IMR-90 (cell line): ENCODE measurements around the gene RNU1-1. TPM values are rescaled to one million over a fixed set of nuclear protein-coding genes. Genes with fewer than 3 reads are reported as not detected.

Experiments
- ATAC-seq: fragments of 200-7000 bp; cut with Tn5 transposase; 2 replicates; pipeline ENCODE4 v1.9.1; 2020; ENCODE audit warnings: low read depth, mild to moderate bottlenecking, moderate library complexity
- BruUV-seq: library from RNA; stranded (reverse); fragments of 400-500 nt; replicated peaks from 2 replicates; lab custom pipeline; 2021; lab: Mats Ljungman, UMichigan
- CTCF ChIA-PET: fragments of 300-600 bp; formaldehyde crosslinking; extraction: SDS; loops from one replicate; lab custom pipeline; 2021; ENCODE audit warnings: antibody characterized with exemption; lab: Yijun Ruan, JAX
- POLR2A ChIA-PET: fragments of 300-600 bp; sonication (Branson Sonifier 250); formaldehyde crosslinking; loops from one replicate; lab custom pipeline; 2022; ENCODE audit warnings: antibody characterized with exemption; ENCODE audit not compliant: unreplicated experiment; lab: Charles Lee
- DNase-seq: peaks from one replicate; pipeline ENCODE4 v3.0.0; 2013
- H2AFZ ChIP-seq: replicated peaks from 2 replicates; pipeline ENCODE3; 2013; ENCODE audit warnings: low read length, mild to moderate bottlenecking; ENCODE audit not compliant: poor library complexity
- H2AK5ac ChIP-seq: 2 replicates; pipeline ENCODE4 v1.6.1; 2013; ENCODE audit warnings: low read depth, low read length, inconsistent platforms
- H2AK9ac ChIP-seq: replicated peaks from 2 replicates; pipeline ENCODE3; 2013; ENCODE audit warnings: mild to moderate bottlenecking, low read depth, low read length, moderate library complexity; ENCODE audit not compliant: poor library complexity
- H2BK120ac ChIP-seq: 2 replicates; pipeline ENCODE4 v1.6.1; 2013; ENCODE audit warnings: low read depth, low read length, inconsistent platforms
- H2BK15ac ChIP-seq: 3 replicates; pipeline ENCODE4 v1.6.1; 2013; ENCODE audit warnings: low read depth, low read length, inconsistent platforms
- H2BK20ac ChIP-seq: 2 replicates; pipeline ENCODE4 v1.6.1; 2013; ENCODE audit warnings: low read depth, mild to moderate bottlenecking, inconsistent platforms, low read length, moderate library complexity
- H2BK5ac ChIP-seq: 2 replicates; pipeline ENCODE4 v1.6.1; 2013; ENCODE audit warnings: mild to moderate bottlenecking, low read depth, low read length, inconsistent platforms; ENCODE audit not compliant: poor library complexity, severe bottlenecking
- H3K14ac ChIP-seq: replicated peaks from 2 replicates; pipeline ENCODE4 v1.6.1; 2013; ENCODE audit warnings: low read depth, low read length, inconsistent platforms
- H3K18ac ChIP-seq: 2 replicates; pipeline ENCODE4 v1.6.1; 2013; ENCODE audit warnings: low read depth, low read length, control low read depth
- H3K23ac ChIP-seq: 2 replicates; pipeline ENCODE4 v1.6.1; 2013; ENCODE audit warnings: low read depth, low read length, inconsistent platforms
- H3K27ac ChIP-seq: 2 replicates; pipeline ENCODE4 v1.5.1; 2013; ENCODE audit warnings: mild to moderate bottlenecking, control low read depth, low read length; ENCODE audit not compliant: insufficient read depth
- H3K27me3 ChIP-seq: 2 replicates; pipeline ENCODE4 v1.6.1; 2013; ENCODE audit warnings: low read length; ENCODE audit not compliant: control insufficient read depth, insufficient read depth
- H3K36me3 ChIP-seq: 2 replicates; pipeline ENCODE4 v1.6.1; 2013; ENCODE audit warnings: low read length, mixed read lengths; ENCODE audit not compliant: control insufficient read depth, insufficient read depth
- H3K4ac ChIP-seq: 2 replicates; pipeline ENCODE4 v1.6.1; 2013; ENCODE audit warnings: low read depth, low read length, inconsistent platforms
- H3K4me1 ChIP-seq: 2 replicates; pipeline ENCODE4 v1.6.1; 2013; ENCODE audit warnings: low read length, mixed read lengths; ENCODE audit not compliant: control insufficient read depth, insufficient read depth
- H3K4me2 ChIP-seq: 2 replicates; pipeline ENCODE4 v1.6.1; 2013; ENCODE audit warnings: low read depth, mild to moderate bottlenecking, control low read depth, low read length, moderate library complexity
- H3K4me3 ChIP-seq: 2 replicates; pipeline ENCODE4 v1.5.1; 2013; ENCODE audit warnings: low read depth, mild to moderate bottlenecking, control low read depth, low read length, moderate library complexity; ENCODE audit not compliant: insufficient read depth
- H3K56ac ChIP-seq: 2 replicates; pipeline ENCODE4 v1.6.1; 2013; ENCODE audit warnings: low read length, inconsistent platforms; ENCODE audit not compliant: insufficient read depth; ENCODE audit errors: extremely low read depth
- H3K79me1 ChIP-seq, 2 experiments: 2 replicates each; pipeline ENCODE4 v1.6.1; 2013; ENCODE audit warnings: low read length in 2 of 2, inconsistent platforms in 1 of 2, low read depth in 1 of 2
- H3K9ac ChIP-seq: 2 replicates; pipeline ENCODE4 v1.6.1; 2013; ENCODE audit warnings: low read depth, low read length, control low read depth
- H3K9me1 ChIP-seq: 2 replicates; pipeline ENCODE4 v1.6.1; 2013; ENCODE audit warnings: low read length, inconsistent platforms; ENCODE audit not compliant: insufficient read depth
- H3K9me3 ChIP-seq: 2 replicates; pipeline ENCODE4 v1.6.1; 2013; ENCODE audit warnings: low read length; ENCODE audit not compliant: control insufficient read depth, insufficient read depth
- H4K20me1 ChIP-seq: 2 replicates; pipeline ENCODE4 v1.6.1; 2013; ENCODE audit warnings: low read length, inconsistent platforms; ENCODE audit not compliant: insufficient read depth
- H4K5ac ChIP-seq: 2 replicates; pipeline ENCODE4 v1.6.1; 2013; ENCODE audit warnings: mild to moderate bottlenecking, low read depth, low read length, control low read depth
- H4K8ac ChIP-seq, 2 experiments: 2 replicates each; pipeline ENCODE4 v1.6.1; 2013; ENCODE audit warnings: low read depth in 2 of 2, low read length in 2 of 2, control low read depth in 1 of 2, inconsistent platforms in 1 of 2
- H4K91ac ChIP-seq: 2 replicates; pipeline ENCODE4 v1.6.1; 2013; ENCODE audit warnings: low read depth, low read length, inconsistent platforms; ENCODE audit not compliant: insufficient read depth
- BHLHE40 ChIP-seq: fragments of 150-350 bp; IDR thresholded peaks from 2 replicates; pipeline ENCODE4 v1.6.1; 2016; ENCODE audit warnings: mild to moderate bottlenecking, low read depth, low read length
- CEBPB ChIP-seq: IDR thresholded peaks from 2 replicates; pipeline ENCODE4 v1.6.1; 2012; ENCODE audit warnings: low read depth, low read length, improper control_type of control experiment
- CHD1 ChIP-seq: IDR thresholded peaks from 2 replicates; pipeline ENCODE4 v1.6.1; 2012; ENCODE audit warnings: low read depth, low read length, improper control_type of control experiment
- FOS ChIP-seq: fragments of 150-350 bp; IDR thresholded peaks from 2 replicates; pipeline ENCODE4 v1.6.1; 2016; ENCODE audit warnings: low read depth, low read length
- MAFK ChIP-seq: IDR thresholded peaks from 2 replicates; pipeline ENCODE4 v1.6.1; 2012; ENCODE audit warnings: low read depth, low read length, improper control_type of control experiment
- MAZ ChIP-seq: IDR thresholded peaks from 2 replicates; pipeline ENCODE4 v1.6.1; 2012; ENCODE audit warnings: low read depth, mild to moderate bottlenecking, low read length, improper control_type of control experiment, moderate library complexity, borderline replicate concordance
- MXI1 ChIP-seq: IDR thresholded peaks from 2 replicates; pipeline ENCODE4 v1.6.1; 2012; ENCODE audit warnings: low read depth, mild to moderate bottlenecking, low read length, moderate library complexity, borderline replicate concordance
- NFE2L2 ChIP-seq: fragments of 150-350 bp; IDR thresholded peaks from 2 replicates; pipeline ENCODE4 v1.6.1; 2016; ENCODE audit warnings: low read depth, mild to moderate bottlenecking, low read length
- POLR2A ChIP-seq: IDR thresholded peaks from 2 replicates; pipeline ENCODE4 v1.6.1; 2012; ENCODE audit warnings: mild to moderate bottlenecking, low read depth, low read length
- RAD21 ChIP-seq: IDR thresholded peaks from 2 replicates; pipeline ENCODE4 v1.6.1; 2012; ENCODE audit warnings: low read length, improper control_type of control experiment
- RCOR1 ChIP-seq: IDR thresholded peaks from 2 replicates; pipeline ENCODE4 v1.6.1; 2012; ENCODE audit warnings: mild to moderate bottlenecking, low read length, improper control_type of control experiment; ENCODE audit not compliant: insufficient replicate concordance
- RFX5 ChIP-seq: IDR thresholded peaks from 2 replicates; pipeline ENCODE4 v1.8.0; 2012; ENCODE audit warnings: low read depth, mild to moderate bottlenecking, low read length, moderate library complexity
- SMC3 ChIP-seq: fragments of 150-350 bp; IDR thresholded peaks from 2 replicates; pipeline ENCODE4 v1.6.1; 2016; ENCODE audit warnings: low read depth, mild to moderate bottlenecking, antibody characterized with exemption, low read length, moderate library complexity
- WGBS, 2 experiments: methylation state at CpG; one replicate each; pipeline versions ENCODE4 v1.1.5 to v1.1.7; 2013; ENCODE audit warnings: missing lambda C conversion rate in 2 of 2; ENCODE audit not compliant: insufficient read length in 1 of 2; ENCODE audit errors: extremely low coverage in 2 of 2; 5-methylcytosine and 5-hydroxymethylcytosine counted together
- dilution Hi-C: fragments of 300-500 bp; cut with HindIII; formaldehyde crosslinking; loops from one replicate; pipeline ENCODE4 v1.14.3; 2018; ENCODE audit warnings: low sequenced_read_pairs; ENCODE audit not compliant: unreplicated experiment
- in situ Hi-C: fragments of 300-500 bp; cut with MboI; formaldehyde crosslinking; loops from 3 replicates; pipeline ENCODE4 v1.14.3; 2019; ENCODE audit warnings: low sequenced_read_pairs, inconsistent platforms, mixed read lengths
- intact Hi-C: fragments of 100-400 bp; cut with micrococcal nuclease; formaldehyde crosslinking; loops from 2 replicates; pipeline ENCODE4 v1.10.0; 2022
- polyA plus RNA-seq, 3 experiments: library from polyadenylated mRNA; depleted of rRNA; stranded (reverse); fragments of >200 nt; gene quantifications; 2 replicates each; pipeline ENCODE4 v1.2.3, GENCODE V29; 2012; ENCODE audit warnings: low replicate concordance in 1 of 3
- total RNA-seq: library from RNA; depleted of rRNA; stranded (reverse); fragments of >200 nt; gene quantifications from 2 replicates; pipeline ENCODE4 v1.2.3, GENCODE V29; 2012
- TF ChIP-seq, protein P1 (sequence below): fragments of 150-350 bp; IDR thresholded peaks from 2 replicates; pipeline ENCODE4 v1.6.1; 2016; ENCODE audit warnings: low read depth, mild to moderate bottlenecking, low read length, moderate library complexity, borderline replicate concordance
- TF ChIP-seq, protein P2 (sequence below): fragments of 150-350 bp; IDR thresholded peaks from 2 replicates; pipeline ENCODE4 v1.6.1; 2017; ENCODE audit warnings: mild to moderate bottlenecking, antibody characterized with exemption, low read length, low read depth
- TF ChIP-seq, protein P3 (sequence below): conservative IDR thresholded peaks from 2 replicates; pipeline ENCODE4 v1.5.1; 2012; ENCODE audit warnings: mild to moderate bottlenecking, low read depth, low read length, improper control_type of control experiment

The RNU1-1 gene
- total and polyA plus RNA-seq, 2 of the 4 experiments (the other 2 are of a cell fraction), result under 0.01 TPM; not detected in 1

DNA sequence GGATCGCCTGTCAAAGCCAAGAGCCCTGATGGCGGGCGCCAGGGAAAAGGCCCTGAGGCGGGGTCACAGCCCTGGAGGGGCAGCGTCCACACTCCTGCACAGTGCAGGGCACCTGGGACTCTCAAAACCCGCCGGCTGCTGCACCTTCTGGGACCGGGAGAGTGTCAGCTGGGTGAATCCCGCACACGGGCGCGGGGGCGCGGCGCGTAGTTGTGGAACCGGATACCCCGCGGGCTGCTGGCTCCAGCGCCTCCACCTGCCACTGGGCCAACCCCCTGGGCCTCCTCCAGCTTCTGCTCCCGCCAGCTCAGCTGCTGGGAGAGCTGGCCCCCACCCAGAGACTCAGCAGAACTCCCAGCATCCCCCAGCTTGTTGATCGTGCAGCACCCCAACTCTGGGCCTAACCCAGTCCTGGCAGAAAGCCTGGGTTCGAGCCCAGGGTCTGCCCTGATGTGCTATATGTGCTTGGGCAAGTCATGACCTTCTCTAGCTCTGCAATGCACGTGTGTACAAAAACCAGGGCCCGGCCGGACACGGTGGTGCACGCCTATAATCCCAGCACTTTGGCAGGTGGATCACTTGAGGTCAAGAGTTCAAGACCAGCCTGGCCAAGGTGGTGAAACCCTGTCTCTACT is 39.8 kb downstream of the RNU1-1 start:
- no peak overlapping the region for H2BK20ac ChIP-seq
- H3K4me1 ChIP-seq, result no peaks in the 10 kb centered on the region
- no peak overlapping the region for H3K27ac ChIP-seq
- no peak overlapping the region for H2AK9ac ChIP-seq
- peaks cover 34% of the 10 kb centered on the region for H3K36me3 ChIP-seq
- DNase-seq, result no peak
- no peak overlapping the region for H2AFZ ChIP-seq
- H3K4ac ChIP-seq, result no peak overlapping the region
- H2BK15ac ChIP-seq, result no peak overlapping the region
- BruUV-seq, result no TSS peak
- no peak overlapping the region for H2BK120ac ChIP-seq
- dilution Hi-C loops, result no loop called here
- no peaks in the 10 kb centered on the region for H4K20me1 ChIP-seq
- in situ Hi-C loops, result no loop called here
- intact Hi-C loops, result no loop called here
- ChIA-PET POLR2A (no interaction called here), CTCF (no interaction called here)
- no peak overlapping the region for H3K18ac ChIP-seq
- H3K4me3 ChIP-seq, result no peak overlapping the region
- H4K5ac ChIP-seq, result no peak overlapping the region
- peaks cover 0 to 3% of the 10 kb centered on the region in 2 experiments; a peak in 2 of 4 replicates for H3K79me1 ChIP-seq
- H3K9me1 ChIP-seq, result peaks cover 4% of the 10 kb centered on the region; the same call in 1 of the 2 replicates
- no peak overlapping the region for H2BK5ac ChIP-seq
- 94% methylated on average over 25 of the region's 28 CpGs; no CpG with 5 or more reads in 1 of the 2 experiments for WGBS, 2 experiments
- TF ChIP-seq CEBPB, result no peak
- no peak for TF ChIP-seq SMC3
- TF ChIP-seq BHLHE40, result no peak
- TF ChIP-seq, protein P1, sequence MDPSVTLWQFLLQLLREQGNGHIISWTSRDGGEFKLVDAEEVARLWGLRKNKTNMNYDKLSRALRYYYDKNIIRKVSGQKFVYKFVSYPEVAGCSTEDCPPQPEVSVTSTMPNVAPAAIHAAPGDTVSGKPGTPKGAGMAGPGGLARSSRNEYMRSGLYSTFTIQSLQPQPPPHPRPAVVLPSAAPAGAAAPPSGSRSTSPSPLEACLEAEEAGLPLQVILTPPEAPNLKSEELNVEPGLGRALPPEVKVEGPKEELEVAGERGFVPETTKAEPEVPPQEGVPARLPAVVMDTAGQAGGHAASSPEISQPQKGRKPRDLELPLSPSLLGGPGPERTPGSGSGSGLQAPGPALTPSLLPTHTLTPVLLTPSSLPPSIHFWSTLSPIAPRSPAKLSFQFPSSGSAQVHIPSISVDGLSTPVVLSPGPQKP, result no peak
- TF ChIP-seq FOS, result no peak
- no peak for TF ChIP-seq MXI1
- no peak for TF ChIP-seq CHD1
- no peak for TF ChIP-seq POLR2A
- no peak for TF ChIP-seq MAZ
- TF ChIP-seq RAD21, result no peak
- no peak for TF ChIP-seq RCOR1
- TF ChIP-seq NFE2L2, result no peak
- TF ChIP-seq, protein P2, sequence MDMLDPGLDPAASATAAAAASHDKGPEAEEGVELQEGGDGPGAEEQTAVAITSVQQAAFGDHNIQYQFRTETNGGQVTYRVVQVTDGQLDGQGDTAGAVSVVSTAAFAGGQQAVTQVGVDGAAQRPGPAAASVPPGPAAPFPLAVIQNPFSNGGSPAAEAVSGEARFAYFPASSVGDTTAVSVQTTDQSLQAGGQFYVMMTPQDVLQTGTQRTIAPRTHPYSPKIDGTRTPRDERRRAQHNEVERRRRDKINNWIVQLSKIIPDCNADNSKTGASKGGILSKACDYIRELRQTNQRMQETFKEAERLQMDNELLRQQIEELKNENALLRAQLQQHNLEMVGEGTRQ, result no peak
- TF ChIP-seq RFX5, result no peak
- no peak for TF ChIP-seq MAFK
- TF ChIP-seq, protein P3, sequence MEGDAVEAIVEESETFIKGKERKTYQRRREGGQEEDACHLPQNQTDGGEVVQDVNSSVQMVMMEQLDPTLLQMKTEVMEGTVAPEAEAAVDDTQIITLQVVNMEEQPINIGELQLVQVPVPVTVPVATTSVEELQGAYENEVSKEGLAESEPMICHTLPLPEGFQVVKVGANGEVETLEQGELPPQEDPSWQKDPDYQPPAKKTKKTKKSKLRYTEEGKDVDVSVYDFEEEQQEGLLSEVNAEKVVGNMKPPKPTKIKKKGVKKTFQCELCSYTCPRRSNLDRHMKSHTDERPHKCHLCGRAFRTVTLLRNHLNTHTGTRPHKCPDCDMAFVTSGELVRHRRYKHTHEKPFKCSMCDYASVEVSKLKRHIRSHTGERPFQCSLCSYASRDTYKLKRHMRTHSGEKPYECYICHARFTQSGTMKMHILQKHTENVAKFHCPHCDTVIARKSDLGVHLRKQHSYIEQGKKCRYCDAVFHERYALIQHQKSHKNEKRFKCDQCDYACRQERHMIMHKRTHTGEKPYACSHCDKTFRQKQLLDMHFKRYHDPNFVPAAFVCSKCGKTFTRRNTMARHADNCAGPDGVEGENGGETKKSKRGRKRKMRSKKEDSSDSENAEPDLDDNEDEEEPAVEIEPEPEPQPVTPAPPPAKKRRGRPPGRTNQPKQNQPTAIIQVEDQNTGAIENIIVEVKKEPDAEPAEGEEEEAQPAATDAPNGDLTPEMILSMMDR, result no peak
- H2AK5ac ChIP-seq, result no peak overlapping the region
- H4K8ac ChIP-seq, result no peak overlapping the region
- no peaks in the 10 kb centered on the region for H3K9me3 ChIP-seq
- no peak overlapping the region for H3K23ac ChIP-seq
- H3K14ac ChIP-seq, result no peak overlapping the region
- ATAC-seq, result no peak
- H4K91ac ChIP-seq, result no peak overlapping the region
- no peaks in the 10 kb centered on the region for H3K27me3 ChIP-seq
- no peak overlapping the region for H3K9ac ChIP-seq
- no peak overlapping the region for H3K4me2 ChIP-seq
- no peak overlapping the region for H3K56ac ChIP-seq
